ENCODE results near the gene RGS9. TPM values are rescaled to one million over a fixed set of nuclear protein-coding genes. Genes with fewer than 3 reads are reported as not detected.
A peak's percentile ranks its signal among the peaks of the same experiment; 100 is the strongest.

The RGS9 gene
- total and polyA plus RNA-seq, 2 of the 13 experiments (the other 11 are each of a cell fraction or from before 2014, with no cell fraction given), result 0.44 to 0.74 TPM

GRCh38 chr17:65139101-65139764 lies 2.1 kb downstream of the RGS9 start (continued):
- TF ChIP-seq BRCA1 (CRISPR knock-in tag; IDR thresholded peaks at IDR 0.05), result no peak
- peak; percentile 10 for TF ChIP-seq TEAD3 (CRISPR knock-in tag; optimal IDR thresholded peaks at IDR 0.05; ENCODE audit: borderline replicate concordance)
- no peak for TF ChIP-seq KAT7 (CRISPR knock-in tag; IDR thresholded peaks at IDR 0.05; ENCODE audit: borderline replicate concordance)
- no peak for TF ChIP-seq ZNF562 (CRISPR knock-in tag; IDR thresholded peaks at IDR 0.05; ENCODE audit: borderline replicate concordance)
- TF ChIP-seq ZNF33A (CRISPR knock-in tag; IDR thresholded peaks at IDR 0.05; ENCODE audit: borderline replicate concordance), result no peak
- TF ChIP-seq GATAD1 (CRISPR knock-in tag; IDR thresholded peaks at IDR 0.05), result no peak
- no peak for TF ChIP-seq ZNF577 (CRISPR knock-in tag; IDR thresholded peaks at IDR 0.05; ENCODE audit: borderline replicate concordance, low read depth)
- no peak for TF ChIP-seq DMAP1 (CRISPR knock-in tag; IDR thresholded peaks at IDR 0.05)
- peak; percentile 14; the same call in 1 of the 2 replicates for TF ChIP-seq HNF4A (CRISPR knock-in tag; IDR thresholded peaks at IDR 0.05)
- TF ChIP-seq SOX13 (IDR thresholded peaks at IDR 0.05), result no peak
- no peak for TF ChIP-seq SOX13 (CRISPR knock-in tag; conservative IDR thresholded peaks at IDR 0.05 in 1 of 2, IDR thresholded peaks at IDR 0.05 in 1 of 2)
- peak; percentile 80 for TF ChIP-seq PCBP2 (optimal IDR thresholded peaks at IDR 0.05; ENCODE audit: low read depth, low read length, poor library complexity, severe bottlenecking)
- TF ChIP-seq ZBTB21 (CRISPR knock-in tag; IDR thresholded peaks at IDR 0.05), result no peak
- 0 out of 4 replicates have a peak, but pooled peaks of 1 of the 2 experiments have one; percentile 31 for TF ChIP-seq NR2F1 (CRISPR knock-in tag; IDR thresholded peaks at IDR 0.05)
- TF ChIP-seq ZNF124 (CRISPR knock-in tag; IDR thresholded peaks at IDR 0.05), result no peak

- no peak for DNase-seq (ENCODE audit: low spot score)
- POLR2A ChIA-PET, result no interaction called here
- no peak for TF ChIP-seq ZNF644 (CRISPR knock-in tag; IDR thresholded peaks at IDR 0.05; ENCODE audit: low read depth)
- TF ChIP-seq HMGXB4 (CRISPR knock-in tag; IDR thresholded peaks at IDR 0.05; ENCODE audit: borderline replicate concordance in 1 of 2, low read depth in 1 of 2), result no peak
- Histone ChIP-seq H3K9ac (ENCODE audit: insufficient read depth, low read depth, low read length) (no peak overlapping the region), H2AFZ (ENCODE audit: low read length) (no peak overlapping the region), H4K20me1 (ENCODE audit: insufficient read depth, low read length) (no peaks in the 10 kb centered on the region), H3K79me2 (ENCODE audit: insufficient read depth, low read length) (no peaks in the 10 kb centered on the region), H3K27me3 (ENCODE audit: control insufficient read depth in 1 of 2, insufficient read depth in 2 of 2, low read length in 2 of 2) (peaks cover 0 to 63% of the 10 kb centered on the region in 2 experiments; a peak in 4 of 5 replicates), H3K4me2 (ENCODE audit: low read depth, low read length) (no peak overlapping the region), H3K4me3 (replicated peaks in 1 of 3; ENCODE audit: insufficient read depth in 1 of 3, low read depth in 2 of 3, low read length in 3 of 3) (no peak overlapping the region), H3K36me3 (replicated peaks in 1 of 2; ENCODE audit: control insufficient read depth in 1 of 2, insufficient read depth in 2 of 2, low read length in 2 of 2) (no peaks in the 10 kb centered on the region), H3K4me1 (ENCODE audit: insufficient read depth, low read length) (peaks cover 11% of the 10 kb centered on the region), H3K27ac (ENCODE audit: extremely low read length, insufficient read depth, low read length) (no peak overlapping the region), H3K9me3 (ENCODE audit: low read length) (no peaks in the 10 kb centered on the region)
- in situ Hi-C loops (cut with HindIII; ENCODE audit: extremely low pct_ligation_motif_present, low pct_unique_long_range_greater_than_20kb), result no loop called here
- intact Hi-C loops (cut with micrococcal nuclease; ENCODE audit: unreplicated experiment), result no loop called here
- FAIRE-seq, result no peak
- BruUV-seq (replicated peaks), result no TSS peak
- CTCF ChIA-PET (ENCODE audit: low intra/inter-chr PET ratio, low total read pairs), result no interaction called here
- no peak for ATAC-seq
- WGBS (ENCODE audit: low lambda C conversion rate), result 22% methylated on average over 2 of the region's 2 CpGs
Measured at GRCh38 chr17:65142247-65142646, 5.1 kb downstream of the RGS9 start.

Data from HepG2 (cell line).